ENCODE results near the gene NQO2.

The NQO2 gene

DNA sequence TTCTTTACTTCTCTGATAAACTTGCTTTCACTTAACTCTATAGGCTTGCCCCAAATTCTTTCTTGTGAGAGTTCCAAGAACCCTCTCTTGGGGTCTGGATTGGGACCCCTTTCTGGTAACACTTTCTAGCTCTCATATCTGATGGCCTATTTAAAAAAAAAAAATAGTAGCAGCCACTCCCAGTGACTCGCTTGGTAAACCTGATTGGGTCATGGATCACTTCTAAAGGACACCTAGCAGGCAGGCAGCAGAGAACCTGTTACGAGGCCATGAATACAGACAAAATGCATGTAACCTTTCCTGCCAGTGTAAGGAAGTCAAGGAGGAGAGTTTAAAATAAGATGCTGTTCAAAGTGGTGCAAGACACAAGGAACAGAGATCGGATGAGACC, 19.2 kb upstream of the NQO2 start:
- H3K4me1 ChIP-seq (ENCODE audit: control insufficient read depth, insufficient read depth, low read length): peaks cover 18% of the 10 kb centered on the region

DNA sequence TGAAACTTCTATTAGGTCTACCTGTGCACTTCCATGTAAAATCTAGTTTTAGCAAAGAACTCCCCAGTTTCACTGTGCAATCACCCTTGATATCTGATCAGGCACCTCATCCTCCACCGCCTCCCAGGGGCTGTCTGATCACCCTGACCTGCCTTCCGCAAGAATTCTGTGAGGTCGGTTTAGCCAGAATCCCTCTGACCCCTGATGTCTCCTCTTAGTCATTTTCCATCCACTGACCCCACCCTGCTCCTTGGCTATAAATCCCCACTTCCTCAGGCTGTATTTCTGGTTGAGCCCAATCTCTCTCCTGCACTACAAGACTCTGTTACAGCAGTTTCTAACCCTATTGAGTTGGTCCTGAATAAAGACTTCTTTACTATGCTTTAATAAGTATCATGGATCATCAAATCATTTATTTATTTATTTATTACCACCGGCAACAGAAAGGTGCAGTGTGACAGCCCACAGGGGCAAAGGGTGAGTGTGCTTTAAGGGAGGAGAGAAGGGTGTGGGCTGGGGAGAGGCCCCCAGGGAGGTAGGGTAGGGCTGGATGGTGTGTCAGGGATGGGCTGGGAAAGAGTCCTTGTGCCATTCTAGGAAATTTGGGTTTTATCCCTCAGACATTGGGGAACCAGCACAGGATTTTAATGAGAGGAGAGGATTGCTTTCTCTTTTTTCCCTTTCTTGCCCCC, 17.1 kb upstream of the NQO2 start:
- H3K4me1 ChIP-seq (ENCODE audit: control insufficient read depth, insufficient read depth, low read length): peaks cover 11% of the 10 kb centered on the region
- no peak overlapping the region for H3K4me3 ChIP-seq (ENCODE audit: low read depth, low read length)
- no peaks in the 10 kb centered on the region for H3K27me3 ChIP-seq (ENCODE audit: control insufficient read depth, insufficient read depth, low read length)
- H3K9me3 ChIP-seq (ENCODE audit: control insufficient read depth, insufficient read depth, low read length): no peaks in the 10 kb centered on the region
- no peak overlapping the region for H3K9ac ChIP-seq (ENCODE audit: low read depth, low read length)
- no peaks in the 10 kb centered on the region for H3K36me3 ChIP-seq (ENCODE audit: control insufficient read depth, insufficient read depth, low read length)

More for the DNA sequence above, 19.2 kb upstream of the NQO2 start:
- Histone ChIP-seq H3K9me3 (ENCODE audit: control insufficient read depth, insufficient read depth, low read length) (no peaks in the 10 kb centered on the region), H3K36me3 (ENCODE audit: control insufficient read depth, insufficient read depth, low read length) (no peaks in the 10 kb centered on the region), H3K9ac (ENCODE audit: low read depth, low read length) (no peak overlapping the region), H3K27me3 (ENCODE audit: control insufficient read depth, insufficient read depth, low read length) (no peaks in the 10 kb centered on the region), H3K4me3 (ENCODE audit: low read depth, low read length) (no peak overlapping the region)

DNA sequence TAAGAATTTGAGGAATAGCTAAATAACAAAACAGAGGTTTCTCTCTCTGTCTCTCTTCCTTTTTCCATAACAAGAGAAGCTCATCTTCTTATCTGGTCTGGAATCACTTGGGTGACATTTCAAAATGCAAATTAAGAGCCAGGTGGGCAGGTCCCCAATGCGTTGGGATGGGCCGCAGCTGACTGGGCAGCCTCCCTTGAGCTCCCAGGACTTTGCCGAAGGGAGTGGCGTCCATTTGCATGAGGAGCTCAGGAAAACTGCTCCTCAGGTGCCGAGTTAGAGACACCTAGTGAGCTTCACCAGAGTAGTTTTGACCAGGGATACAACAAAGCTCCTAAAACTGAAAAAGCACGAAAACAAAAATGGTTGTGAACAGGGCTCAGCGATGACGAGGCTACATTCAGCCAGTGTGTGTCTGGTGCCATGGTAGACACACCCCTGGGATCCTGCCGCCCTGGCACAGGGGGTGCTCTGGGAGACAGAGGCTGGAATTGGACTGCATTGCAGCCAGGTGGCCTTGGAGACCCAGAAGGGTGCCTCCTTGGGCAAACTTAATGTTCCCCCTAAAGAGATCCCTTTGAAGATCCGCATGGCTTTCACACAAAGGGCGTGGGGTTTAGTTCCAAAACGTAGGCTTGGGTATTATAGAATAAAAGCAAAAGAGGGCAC, 14.8 kb upstream of the NQO2 start:
- no peak overlapping the region for H3K9ac ChIP-seq (ENCODE audit: low read depth, low read length)
- H3K4me1 ChIP-seq (ENCODE audit: control insufficient read depth, insufficient read depth, low read length): peaks cover 13% of the 10 kb centered on the region
- H3K9me3 ChIP-seq (ENCODE audit: control insufficient read depth, insufficient read depth, low read length): no peaks in the 10 kb centered on the region
- H3K36me3 ChIP-seq (ENCODE audit: control insufficient read depth, insufficient read depth, low read length): no peaks in the 10 kb centered on the region
- no peaks in the 10 kb centered on the region for H3K27me3 ChIP-seq (ENCODE audit: control insufficient read depth, insufficient read depth, low read length)
- peak overlapping the region; percentile 18 for H3K4me3 ChIP-seq (ENCODE audit: low read depth, low read length)

- H3K4me1 ChIP-seq (ENCODE audit: control insufficient read depth, insufficient read depth, low read length): peaks cover 24% of the 10 kb centered on the region
- no peaks in the 10 kb centered on the region for H3K9me3 ChIP-seq (ENCODE audit: control insufficient read depth, insufficient read depth, low read length)
- no peaks in the 10 kb centered on the region for H3K36me3 ChIP-seq (ENCODE audit: control insufficient read depth, insufficient read depth, low read length)
- H3K27me3 ChIP-seq (ENCODE audit: control insufficient read depth, insufficient read depth, low read length): no peaks in the 10 kb centered on the region
- no peak overlapping the region for H3K4me3 ChIP-seq (ENCODE audit: low read depth, low read length)
- no peak overlapping the region for H3K9ac ChIP-seq (ENCODE audit: low read depth, low read length)
These were observed 12.9 kb upstream of the NQO2 start for GRCh38 chr6:2986722-2987221.

DNA sequence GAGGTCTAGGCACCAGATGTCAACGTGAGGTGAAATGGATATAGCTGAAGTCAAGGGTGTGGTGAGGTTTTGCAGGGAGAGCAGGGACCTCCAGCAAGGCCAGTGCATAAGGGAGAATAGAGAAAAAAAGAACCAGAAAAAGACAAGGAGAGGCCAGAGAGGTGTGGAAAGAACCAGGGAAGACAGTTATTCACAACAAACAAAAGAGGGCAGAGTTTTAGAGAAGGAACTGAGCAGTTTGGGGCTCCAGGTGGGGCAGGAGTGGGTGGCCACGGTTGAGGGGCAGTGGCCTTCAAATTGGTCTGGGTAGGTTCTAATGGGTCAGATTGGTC, 11.6 kb upstream of the NQO2 start:
- Histone ChIP-seq H3K27me3 (ENCODE audit: control insufficient read depth, insufficient read depth, low read length) (no peaks in the 10 kb centered on the region), H3K4me1 (ENCODE audit: control insufficient read depth, insufficient read depth, low read length) (peaks cover 24% of the 10 kb centered on the region), H3K9me3 (ENCODE audit: control insufficient read depth, insufficient read depth, low read length) (no peaks in the 10 kb centered on the region), H3K36me3 (ENCODE audit: control insufficient read depth, insufficient read depth, low read length) (no peaks in the 10 kb centered on the region), H3K9ac (ENCODE audit: low read depth, low read length) (peak overlapping the region; percentile 19), H3K4me3 (ENCODE audit: low read depth, low read length) (peak overlapping the region; percentile 56)

GRCh38 chr6:2988426-2989331, 11.0 kb upstream of the NQO2 start:
- H3K36me3 ChIP-seq (ENCODE audit: control insufficient read depth, insufficient read depth, low read length): no peaks in the 10 kb centered on the region
- H3K9ac ChIP-seq (ENCODE audit: low read depth, low read length): peak overlapping the region; percentile 61
- H3K4me1 ChIP-seq (ENCODE audit: control insufficient read depth, insufficient read depth, low read length): peaks cover 24% of the 10 kb centered on the region
- no peaks in the 10 kb centered on the region for H3K9me3 ChIP-seq (ENCODE audit: control insufficient read depth, insufficient read depth, low read length)
- H3K27me3 ChIP-seq (ENCODE audit: control insufficient read depth, insufficient read depth, low read length): no peaks in the 10 kb centered on the region
- H3K4me3 ChIP-seq (ENCODE audit: low read depth, low read length): peak overlapping the region; percentile 56

- no peaks in the 10 kb centered on the region for H3K36me3 ChIP-seq (ENCODE audit: control insufficient read depth, insufficient read depth, low read length)
- H3K4me1 ChIP-seq (ENCODE audit: control insufficient read depth, insufficient read depth, low read length): peaks cover 22% of the 10 kb centered on the region
- peak overlapping the region; percentile 56 for H3K4me3 ChIP-seq (ENCODE audit: low read depth, low read length)
These were observed 10.1 kb upstream of the NQO2 start for GRCh38 chr6:2989332-2990247.

GRCh38 chr6:2990248-2990931, 9.3 kb upstream of the NQO2 start:
- no peaks in the 10 kb centered on the region for H3K27me3 ChIP-seq (ENCODE audit: control insufficient read depth, insufficient read depth, low read length)
- no peaks in the 10 kb centered on the region for H3K9me3 ChIP-seq (ENCODE audit: control insufficient read depth, insufficient read depth, low read length)
- peak overlapping the region; percentile 56 for H3K4me3 ChIP-seq (ENCODE audit: low read depth, low read length)
- H3K36me3 ChIP-seq (ENCODE audit: control insufficient read depth, insufficient read depth, low read length): no peaks in the 10 kb centered on the region
- H3K4me1 ChIP-seq (ENCODE audit: control insufficient read depth, insufficient read depth, low read length): peaks cover 19% of the 10 kb centered on the region
- peak overlapping the region; percentile 62 for H3K9ac ChIP-seq (ENCODE audit: low read depth, low read length)

More at GRCh38 chr6:2989332-2990247, 10.1 kb upstream of the NQO2 start:
- no peaks in the 10 kb centered on the region for H3K9me3 ChIP-seq (ENCODE audit: control insufficient read depth, insufficient read depth, low read length)
- no peaks in the 10 kb centered on the region for H3K27me3 ChIP-seq (ENCODE audit: control insufficient read depth, insufficient read depth, low read length)
- peak overlapping the region; percentile 95 for H3K9ac ChIP-seq (ENCODE audit: low read depth, low read length)

- Histone ChIP-seq H3K4me3 (ENCODE audit: low read depth, low read length) (peak overlapping the region; percentile 56), H3K9ac (ENCODE audit: low read depth, low read length) (no peak overlapping the region), H3K36me3 (ENCODE audit: control insufficient read depth, insufficient read depth, low read length) (no peaks in the 10 kb centered on the region), H3K4me1 (ENCODE audit: control insufficient read depth, insufficient read depth, low read length) (peaks cover 19% of the 10 kb centered on the region), H3K9me3 (ENCODE audit: control insufficient read depth, insufficient read depth, low read length) (no peaks in the 10 kb centered on the region), H3K27me3 (ENCODE audit: control insufficient read depth, insufficient read depth, low read length) (no peaks in the 10 kb centered on the region)
These were observed 8.7 kb upstream of the NQO2 start for GRCh38 chr6:2990932-2991506.

DNA sequence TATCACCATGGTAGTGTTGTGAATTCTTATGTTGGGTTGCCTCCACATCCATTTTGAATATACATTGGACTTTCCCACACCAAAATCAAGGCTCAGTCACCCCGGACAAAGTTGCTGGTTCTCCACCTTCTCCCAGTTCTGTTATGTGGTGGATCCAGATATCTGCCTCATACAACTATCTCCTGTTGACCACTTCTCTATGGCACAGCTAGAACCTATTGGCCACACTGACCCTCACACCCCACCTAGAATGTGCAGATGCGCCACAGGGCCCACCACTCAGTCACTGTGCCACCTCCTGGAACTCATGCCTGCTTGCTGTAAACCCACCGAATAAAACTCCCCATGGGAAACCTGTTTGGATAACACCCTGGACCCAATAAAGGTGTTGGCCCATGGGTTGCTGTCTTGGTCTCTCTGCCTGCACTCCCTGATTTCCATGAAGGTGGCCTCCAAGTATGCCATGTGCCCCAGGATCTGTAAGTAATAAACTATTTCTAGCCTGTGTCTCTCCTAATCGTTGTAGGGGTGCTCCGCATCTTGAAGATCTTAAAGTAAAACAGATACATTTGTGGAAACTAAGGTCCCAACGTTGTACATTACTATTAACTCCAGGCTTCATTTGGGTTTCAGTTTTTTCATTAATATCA, 7.2 kb upstream of the NQO2 start:
- Histone ChIP-seq H3K36me3 (ENCODE audit: control insufficient read depth, insufficient read depth, low read length) (no peaks in the 10 kb centered on the region), H3K27me3 (ENCODE audit: control insufficient read depth, insufficient read depth, low read length) (no peaks in the 10 kb centered on the region), H3K4me1 (ENCODE audit: control insufficient read depth, insufficient read depth, low read length) (peaks cover 19% of the 10 kb centered on the region), H3K9me3 (ENCODE audit: control insufficient read depth, insufficient read depth, low read length) (no peaks in the 10 kb centered on the region), H3K4me3 (ENCODE audit: low read depth, low read length) (no peak overlapping the region), H3K9ac (ENCODE audit: low read depth, low read length) (no peak overlapping the region)

All from iPS-15b (cell line).